Measurements from ENCODE around the gene PGPEP1. TPM values are rescaled to one million over a fixed set of nuclear protein-coding genes. Genes with fewer than 3 reads are reported as not detected.

The PGPEP1 gene
- total RNA-seq, 4 donors from 2014 or later: 21.2 to 67.9 (median 38.1) TPM

DNA sequence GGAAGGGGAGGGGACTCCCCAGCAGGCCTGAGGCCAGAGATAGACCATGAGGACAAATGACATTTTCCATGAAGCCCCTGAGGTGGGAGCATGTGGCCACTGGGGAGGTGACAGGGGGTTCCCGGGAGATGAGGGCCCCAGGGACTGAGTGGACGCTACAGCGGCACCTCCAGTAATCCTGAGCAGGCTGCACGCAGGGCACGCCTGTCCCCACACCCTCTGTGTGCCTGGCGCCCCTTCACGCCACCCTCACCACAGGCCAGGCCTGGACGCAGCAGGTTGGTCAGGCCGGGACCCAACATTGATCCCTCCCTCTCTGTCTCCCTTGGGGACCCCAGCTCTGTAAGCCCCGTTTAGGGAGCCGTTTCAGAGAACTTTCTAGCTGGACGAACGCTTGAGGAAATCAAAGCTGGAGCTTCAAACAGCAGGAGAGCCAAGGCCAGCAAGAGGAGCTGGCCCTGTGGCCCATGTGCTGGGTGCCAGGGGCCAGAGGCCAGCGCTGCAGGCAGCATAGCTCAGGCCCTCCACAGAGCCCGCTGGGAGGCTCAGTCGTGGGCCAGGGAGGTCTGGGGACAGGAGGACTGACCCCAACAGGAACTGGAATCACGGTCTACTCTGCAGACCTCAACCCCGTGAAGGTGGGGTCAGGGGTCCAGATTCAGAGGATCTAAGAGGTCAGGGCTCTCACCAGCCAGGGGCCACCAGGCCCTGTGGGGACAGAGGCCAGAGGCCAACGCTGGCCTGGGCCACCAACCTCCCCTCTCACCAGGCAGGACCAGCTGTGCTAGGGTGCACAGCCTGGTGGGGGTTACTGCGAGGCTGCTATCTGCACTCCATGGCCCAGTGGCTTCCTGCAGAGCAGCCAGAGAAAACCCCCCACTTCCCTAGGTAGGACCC is 32.1 kb upstream of the PGPEP1 start:
- no peak for TF ChIP-seq POLR2A (IDR thresholded peaks at IDR 0.05)
- TF ChIP-seq, protein P1, sequence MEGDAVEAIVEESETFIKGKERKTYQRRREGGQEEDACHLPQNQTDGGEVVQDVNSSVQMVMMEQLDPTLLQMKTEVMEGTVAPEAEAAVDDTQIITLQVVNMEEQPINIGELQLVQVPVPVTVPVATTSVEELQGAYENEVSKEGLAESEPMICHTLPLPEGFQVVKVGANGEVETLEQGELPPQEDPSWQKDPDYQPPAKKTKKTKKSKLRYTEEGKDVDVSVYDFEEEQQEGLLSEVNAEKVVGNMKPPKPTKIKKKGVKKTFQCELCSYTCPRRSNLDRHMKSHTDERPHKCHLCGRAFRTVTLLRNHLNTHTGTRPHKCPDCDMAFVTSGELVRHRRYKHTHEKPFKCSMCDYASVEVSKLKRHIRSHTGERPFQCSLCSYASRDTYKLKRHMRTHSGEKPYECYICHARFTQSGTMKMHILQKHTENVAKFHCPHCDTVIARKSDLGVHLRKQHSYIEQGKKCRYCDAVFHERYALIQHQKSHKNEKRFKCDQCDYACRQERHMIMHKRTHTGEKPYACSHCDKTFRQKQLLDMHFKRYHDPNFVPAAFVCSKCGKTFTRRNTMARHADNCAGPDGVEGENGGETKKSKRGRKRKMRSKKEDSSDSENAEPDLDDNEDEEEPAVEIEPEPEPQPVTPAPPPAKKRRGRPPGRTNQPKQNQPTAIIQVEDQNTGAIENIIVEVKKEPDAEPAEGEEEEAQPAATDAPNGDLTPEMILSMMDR (IDR thresholded peaks at IDR 0.05): no peak
- H3K4me3 ChIP-seq: no peak overlapping the region
- H3K36me3 ChIP-seq: no peaks in the 10 kb centered on the region
- H3K9me3 ChIP-seq: no peaks in the 10 kb centered on the region
- peaks cover 5 to 14% of the 10 kb centered on the region in 2 donors for H3K4me1 ChIP-seq
- intact Hi-C loops (cut with DNase I; ENCODE audit: low total_unique reads): no loop called here
- H3K27ac ChIP-seq: peak overlapping the region; percentile 100
- no peaks in the 10 kb centered on the region for H3K27me3 ChIP-seq
- DNase-seq: no peak

DNA sequence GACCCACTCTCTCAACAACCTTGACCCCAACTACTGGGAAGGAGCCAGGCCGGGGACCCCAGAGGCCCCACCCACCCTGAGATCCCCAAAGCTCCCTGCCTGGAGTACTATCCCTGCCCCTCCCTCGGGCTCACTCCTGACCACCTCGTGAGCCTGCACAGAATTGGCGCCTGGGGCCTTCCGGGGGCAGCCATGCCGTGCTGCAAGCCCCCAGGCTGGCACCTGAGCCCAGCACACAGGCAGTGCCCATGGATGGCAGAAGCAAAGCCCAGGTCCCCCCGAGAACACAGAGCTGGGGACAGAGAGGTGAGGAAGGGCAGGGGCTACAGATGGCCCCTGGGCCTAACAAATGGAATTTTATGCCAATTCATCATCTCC is 31.5 kb upstream of the PGPEP1 start:
- no peaks in the 10 kb centered on the region for H3K36me3 ChIP-seq
- H3K27ac ChIP-seq: peak overlapping the region; percentile 100
- no peak for DNase-seq
- intact Hi-C loops (cut with DNase I; ENCODE audit: low total_unique reads): no loop called here
- peaks cover 2 to 8% of the 10 kb centered on the region in 2 donors for H3K4me1 ChIP-seq
- no peak for TF ChIP-seq POLR2A (IDR thresholded peaks at IDR 0.05)
- TF ChIP-seq, protein P1 (IDR thresholded peaks at IDR 0.05): no peak
- H3K9me3 ChIP-seq: no peaks in the 10 kb centered on the region
- H3K27me3 ChIP-seq: no peaks in the 10 kb centered on the region
- no peak overlapping the region for H3K4me3 ChIP-seq

DNA sequence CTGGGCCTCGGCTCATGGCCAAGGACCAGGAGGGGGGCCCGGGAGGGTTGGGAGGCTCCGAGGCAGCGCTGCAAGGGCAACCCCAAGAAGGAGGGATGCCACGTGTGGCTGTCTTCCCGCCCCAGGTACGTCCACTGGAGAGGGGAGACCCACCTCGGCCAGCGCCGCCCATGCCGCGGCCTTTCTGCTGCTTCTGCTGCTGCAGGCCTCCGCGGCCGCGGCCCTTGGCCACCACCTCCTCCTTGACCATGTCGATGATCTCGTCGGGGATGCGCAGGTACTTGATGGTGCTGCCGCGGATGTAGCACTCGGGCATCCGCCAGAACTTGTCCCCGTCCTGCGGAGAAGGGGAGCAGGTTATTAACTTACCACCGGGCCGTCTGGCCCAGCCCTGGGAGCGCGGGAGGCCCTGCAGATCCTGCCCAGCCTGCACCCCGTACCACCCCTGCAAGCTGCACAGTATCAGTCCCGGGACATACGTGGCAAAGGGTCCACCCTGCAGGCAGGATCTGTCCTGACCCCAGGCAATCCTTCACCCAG is 30.8 kb upstream of the PGPEP1 start:
- DNase-seq: no peak
- H3K4me1 ChIP-seq: peaks cover 0 to 6% of the 10 kb centered on the region in 2 donors
- H3K27me3 ChIP-seq: no peaks in the 10 kb centered on the region
- no peak for TF ChIP-seq POLR2A (IDR thresholded peaks at IDR 0.05)
- TF ChIP-seq, protein P1 (IDR thresholded peaks at IDR 0.05): no peak
- intact Hi-C loops (cut with DNase I; ENCODE audit: low total_unique reads): no loop called here
- H3K27ac ChIP-seq: no peak overlapping the region
- H3K9me3 ChIP-seq: no peaks in the 10 kb centered on the region
- H3K36me3 ChIP-seq: no peaks in the 10 kb centered on the region
- no peak overlapping the region for H3K4me3 ChIP-seq

DNA sequence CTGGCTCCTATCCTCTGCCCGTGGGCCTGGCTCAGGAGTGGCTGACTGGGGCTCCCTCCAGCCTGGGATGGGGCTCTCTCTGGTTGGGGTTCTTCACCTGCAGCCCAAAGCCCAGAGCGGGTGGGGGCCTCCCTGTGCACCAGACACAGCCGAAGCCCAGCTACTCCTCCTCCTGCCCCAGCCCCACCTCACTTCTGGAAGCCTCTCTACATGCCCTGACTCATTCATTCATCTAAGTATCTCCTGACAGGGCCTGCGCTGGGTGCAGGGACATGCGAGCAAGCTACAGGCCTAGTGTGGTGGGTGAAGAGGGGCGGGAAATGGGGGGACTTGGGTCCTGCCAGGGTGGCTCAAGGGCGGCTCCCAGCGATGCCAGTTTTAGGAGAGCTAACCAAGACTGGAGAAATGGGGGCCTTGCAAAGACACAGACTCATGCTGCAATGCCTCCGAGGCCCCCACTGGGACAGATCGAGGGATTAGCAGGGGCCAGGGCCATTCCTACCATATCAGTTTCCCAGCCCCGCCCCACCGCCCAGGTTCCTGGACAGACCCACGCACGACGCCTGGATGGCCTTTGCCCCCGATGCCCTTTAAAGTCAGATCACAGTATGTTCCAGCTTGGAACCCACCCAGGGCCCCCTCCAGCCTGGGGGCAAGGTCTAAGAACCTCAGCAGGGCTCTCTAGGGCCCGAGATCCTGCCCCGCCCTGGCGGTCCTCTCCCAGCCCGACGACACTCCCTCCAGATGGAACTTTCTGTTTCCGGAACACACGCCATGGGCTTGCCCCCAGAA is 30.1 kb upstream of the PGPEP1 start:
- intact Hi-C loops (cut with DNase I; ENCODE audit: low total_unique reads): no loop called here
- Histone ChIP-seq H3K27me3 (no peaks in the 10 kb centered on the region), H3K36me3 (no peaks in the 10 kb centered on the region), H3K4me1 (peaks cover 0 to 6% of the 10 kb centered on the region in 2 donors), H3K9me3 (no peaks in the 10 kb centered on the region), H3K27ac (no peak overlapping the region), H3K4me3 (no peak overlapping the region)
- no peak for TF ChIP-seq POLR2A (IDR thresholded peaks at IDR 0.05)
- TF ChIP-seq, protein P1 (IDR thresholded peaks at IDR 0.05): no peak
- DNase-seq: no peak
